ENCODE measurements around the gene SLC37A1. TPM values are rescaled to one million over a fixed set of nuclear protein-coding genes. Genes with fewer than 3 reads are reported as not detected.

The SLC37A1 gene
- total and polyA plus RNA-seq, 9 of the 15 experiments (the other 6 are each of a cell fraction or from before 2014, with no cell fraction given) = 0.06 to 3.4 (median 0.40) TPM

DNA sequence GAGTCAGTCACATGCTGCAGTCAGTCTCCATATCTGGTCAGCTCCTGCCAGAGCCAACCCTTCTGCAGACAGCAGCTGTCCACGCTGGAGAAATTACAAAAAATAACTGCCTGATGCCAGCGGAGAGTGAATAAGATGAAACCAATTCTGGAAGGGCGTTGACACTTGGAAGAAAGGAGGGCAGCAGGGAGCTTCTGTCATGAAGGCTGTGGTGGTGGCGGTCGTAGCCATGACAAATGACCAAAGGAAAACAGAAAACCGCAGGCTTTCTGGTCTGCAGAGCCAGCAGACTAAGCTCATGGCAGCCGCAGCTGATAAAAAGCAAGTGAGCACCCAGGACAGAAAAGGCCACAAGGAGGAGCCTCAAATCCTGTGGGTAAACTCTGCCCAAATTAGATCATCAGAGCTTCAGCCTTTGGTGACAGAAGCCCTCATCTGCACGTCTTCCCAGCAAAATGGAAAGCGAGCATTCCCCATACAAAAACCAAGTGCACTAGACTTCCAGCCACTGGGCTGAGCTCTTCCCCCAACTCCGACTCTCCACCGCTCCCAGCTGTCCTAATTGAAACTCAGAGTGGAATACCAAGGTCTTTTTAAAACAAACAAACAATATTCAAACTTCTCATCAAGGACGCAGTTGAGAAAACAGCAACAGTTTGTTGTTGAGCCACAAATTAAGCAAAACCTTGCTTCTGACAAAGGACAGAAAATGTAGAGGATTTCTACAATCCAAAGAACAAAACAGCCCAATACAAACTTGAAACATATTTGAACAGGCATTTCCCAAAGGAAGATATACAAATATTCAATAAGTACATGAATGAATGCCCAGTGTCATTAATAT is 46.3 kb upstream of the SLC37A1 start (continued):
- TF ChIP-seq, protein P1, sequence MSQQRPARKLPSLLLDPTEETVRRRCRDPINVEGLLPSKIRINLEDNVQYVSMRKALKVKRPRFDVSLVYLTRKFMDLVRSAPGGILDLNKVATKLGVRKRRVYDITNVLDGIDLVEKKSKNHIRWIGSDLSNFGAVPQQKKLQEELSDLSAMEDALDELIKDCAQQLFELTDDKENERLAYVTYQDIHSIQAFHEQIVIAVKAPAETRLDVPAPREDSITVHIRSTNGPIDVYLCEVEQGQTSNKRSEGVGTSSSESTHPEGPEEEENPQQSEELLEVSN (IDR thresholded peaks at IDR 0.05; ENCODE audit: borderline replicate concordance in 1 of 2, extremely low read depth in 1 of 2, insufficient read depth in 1 of 2, insufficient read length in 1 of 2, low read depth in 1 of 2, low read length in 1 of 2, poor library complexity in 1 of 2, severe bottlenecking in 1 of 2) = peak in 1 of 2 experiments; percentile 15
- no peak for TF ChIP-seq DPF2 (IDR thresholded peaks at IDR 0.05)
- no peak for TF ChIP-seq ZNF134 (CRISPR knock-in tag; conservative IDR thresholded peaks at IDR 0.05)
- TF ChIP-seq NR0B1 (IDR thresholded peaks at IDR 0.05; ENCODE audit: partially characterized antibody) = no peak
- TF ChIP-seq ATF3 (IDR thresholded peaks at IDR 0.05) = 0 out of 2 replicates have a peak, but pooled peaks have one; percentile 29
- TF ChIP-seq ATF3 (CRISPR knock-in tag; conservative IDR thresholded peaks at IDR 0.05) = no peak
- TF ChIP-seq MTA2 (IDR thresholded peaks at IDR 0.05; ENCODE audit: low read depth) = no peak
- TF ChIP-seq ZNF253 (CRISPR knock-in tag; conservative IDR thresholded peaks at IDR 0.05) = no peak
- TF ChIP-seq NFE2L1 (tag; IDR thresholded peaks at IDR 0.05; ENCODE audit: borderline replicate concordance, low read depth) = no peak
- TF ChIP-seq ZBTB7A (IDR thresholded peaks at IDR 0.05; ENCODE audit: borderline replicate concordance, control insufficient read depth, low read depth, low read length) = no peak

All from K562 (cell line).